Renal pelvis (tissue), 4 donors: ENCODE measurements around the gene SHANK2. TPM values are rescaled to one million over a fixed set of nuclear protein-coding genes. Genes with fewer than 3 reads are reported as not detected.
"Not testable (repeated sequence)": the region's sequence is repeated elsewhere in the genome, so short reads cannot be mapped to it uniquely, and the experiment has no call there.

ENCODE experiments used
- DNase-seq: peaks from one replicate; pipeline ENCODE4 v3.0.0-alpha.2; 2013
- polyA plus RNA-seq, 3 donors: library from polyadenylated mRNA; unstranded; fragments of 120-200 nt; gene quantifications; one replicate each; pipeline ENCODE4 v1.2.1, GENCODE V29; 2013; ENCODE audit not compliant: insufficient read length in 3 of 3

The SHANK2 gene
- polyA plus RNA-seq, 3 donors, result 26.2 to 42.9 (median 41.0) TPM

DNA sequence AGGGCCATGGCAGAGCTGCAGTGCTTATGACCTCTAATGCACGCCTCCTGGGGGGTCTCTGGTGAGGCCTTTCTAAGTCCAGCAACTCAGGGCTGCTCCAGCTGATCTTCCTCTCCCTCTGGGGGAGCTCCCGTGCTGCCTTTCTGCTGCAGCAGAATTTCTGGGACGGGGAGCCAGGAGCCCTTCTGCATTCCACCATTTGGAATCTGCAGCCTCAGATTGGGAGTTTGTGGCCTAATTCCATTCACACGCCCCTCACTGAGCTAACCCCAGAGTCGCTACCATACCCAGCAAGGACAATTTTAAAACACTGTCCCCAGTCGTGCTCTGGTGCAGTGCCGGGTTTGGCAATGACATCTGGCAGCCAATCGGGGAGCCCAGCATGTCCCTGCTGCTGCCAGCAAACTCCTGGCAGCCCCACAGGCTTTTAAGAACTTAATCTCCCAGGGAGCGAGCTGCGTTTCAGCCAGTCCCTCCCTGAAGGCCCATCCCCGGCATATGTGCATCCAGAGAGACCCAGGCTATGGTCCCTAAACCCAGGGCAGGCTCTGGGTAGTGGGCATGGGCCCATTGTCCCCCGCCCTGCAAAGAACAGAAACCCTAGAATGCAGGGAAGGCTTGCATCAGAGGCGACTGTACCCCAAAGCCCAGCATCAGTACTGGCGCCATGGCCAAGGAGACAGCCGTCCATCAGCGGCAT lies 4.7 kb downstream of the SHANK2 start:
- DNase-seq, result no peak

DNA sequence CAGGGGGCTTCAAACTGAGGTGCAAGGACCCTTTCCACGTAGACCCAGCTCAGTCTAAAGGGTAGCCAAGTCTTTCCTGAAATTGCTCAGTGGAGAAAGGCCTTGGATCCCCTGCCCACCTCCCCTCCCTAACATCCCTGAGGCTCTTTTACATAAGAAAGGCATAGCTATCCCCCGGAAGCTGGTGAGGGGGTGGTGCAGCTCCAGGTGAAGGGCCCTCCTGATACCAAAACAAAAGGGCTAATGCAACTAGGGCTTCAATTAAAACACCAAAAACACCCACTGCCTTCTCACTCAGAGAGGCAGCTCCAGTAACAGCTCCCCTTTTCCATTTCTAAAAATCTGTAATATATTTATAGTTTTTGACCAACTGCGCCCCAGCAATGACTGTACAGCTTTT lies 5.8 kb downstream of the SHANK2 start:
- DNase-seq, result no peak

DNA sequence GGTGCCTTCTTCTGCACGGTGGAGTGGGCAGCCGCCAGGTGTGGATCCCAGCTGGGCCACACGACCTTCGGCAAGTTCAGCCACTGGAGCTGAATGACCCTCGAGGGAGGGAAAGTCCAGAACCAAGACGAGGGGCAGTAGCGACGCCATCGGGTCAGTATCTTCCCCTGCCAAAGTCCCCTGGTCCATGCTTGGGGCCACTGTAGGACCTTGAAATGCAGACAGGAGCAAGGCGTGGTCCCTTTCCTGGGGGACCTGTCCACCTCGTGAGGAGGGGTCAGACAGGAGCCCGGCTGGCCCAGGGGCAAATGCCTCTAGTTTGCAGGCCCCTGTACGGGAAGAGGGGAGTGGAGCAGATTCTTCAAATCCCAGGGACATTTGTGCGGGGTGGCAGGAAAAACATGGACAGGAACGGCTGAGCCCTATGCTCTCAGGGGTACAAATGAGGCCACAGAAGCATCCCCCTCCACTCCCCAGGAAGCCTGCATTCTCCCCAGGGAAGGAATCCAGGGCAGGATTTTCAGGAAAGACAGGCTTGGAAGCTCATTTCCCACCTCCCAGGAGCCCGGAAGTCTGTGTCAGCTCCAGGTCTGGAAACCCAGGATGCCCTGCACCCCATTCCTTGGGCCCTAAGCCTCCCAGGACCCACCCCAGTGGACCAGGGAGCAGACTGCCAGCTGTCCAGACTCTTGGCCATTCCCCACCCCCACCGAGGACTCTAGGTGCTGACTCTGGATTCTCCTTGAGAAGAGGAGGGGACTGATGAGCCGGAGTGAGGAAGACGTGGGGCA lies 6.6 kb downstream of the SHANK2 start:
- no peak for DNase-seq

DNA sequence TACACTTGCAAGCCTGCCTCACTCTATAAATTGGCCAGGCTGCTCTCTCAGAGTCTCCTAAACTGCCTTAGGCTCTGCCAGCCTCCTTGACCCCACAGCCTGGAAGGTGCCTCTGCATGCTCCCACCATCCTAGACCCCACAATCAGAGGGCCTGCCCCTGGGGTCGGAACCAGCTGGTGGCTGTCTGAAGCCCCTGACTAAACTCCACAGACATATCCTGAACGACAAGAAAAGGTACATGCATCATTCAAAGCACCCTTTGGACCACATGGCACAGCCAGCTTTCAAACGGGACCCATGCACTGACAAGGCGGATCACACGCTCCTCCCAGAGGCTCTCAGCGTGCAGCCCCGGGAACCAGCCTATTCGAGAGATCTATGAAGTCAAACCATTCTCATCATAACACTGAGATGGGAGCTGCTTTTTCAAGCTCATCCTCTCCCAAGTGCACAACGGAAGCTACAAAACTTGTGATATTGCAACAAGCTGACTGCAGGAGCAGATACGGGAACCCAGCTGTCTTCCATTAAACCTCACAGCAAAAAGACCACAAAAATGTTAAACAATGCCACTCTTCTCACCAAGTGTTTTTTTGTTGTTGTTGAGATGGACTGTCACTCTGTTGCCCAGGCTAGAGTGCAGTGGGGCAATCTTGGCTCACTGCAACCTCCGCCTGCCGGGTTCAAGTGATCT lies 8.1 kb downstream of the SHANK2 start:
- no peak for DNase-seq

DNA sequence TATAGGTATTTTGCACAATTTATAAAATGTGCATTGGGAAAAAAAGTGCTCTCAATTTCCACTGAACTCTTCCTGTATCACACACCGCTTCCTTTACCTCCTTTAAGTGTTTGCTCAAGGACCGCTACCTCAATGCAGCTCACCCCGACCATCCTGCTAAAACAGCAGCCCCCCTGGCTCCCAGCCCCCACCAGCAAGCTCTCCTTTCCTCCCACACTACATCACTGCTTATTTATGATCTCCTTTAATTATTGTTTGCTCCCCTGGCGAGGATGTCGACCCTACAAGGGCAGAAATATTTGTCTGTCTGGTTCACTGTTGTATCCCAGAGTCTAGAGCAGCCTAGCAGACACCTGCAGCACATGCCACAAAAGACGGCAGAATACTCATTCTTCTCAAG lies 10.0 kb downstream of the SHANK2 start:
- DNase-seq, result no peak

DNA sequence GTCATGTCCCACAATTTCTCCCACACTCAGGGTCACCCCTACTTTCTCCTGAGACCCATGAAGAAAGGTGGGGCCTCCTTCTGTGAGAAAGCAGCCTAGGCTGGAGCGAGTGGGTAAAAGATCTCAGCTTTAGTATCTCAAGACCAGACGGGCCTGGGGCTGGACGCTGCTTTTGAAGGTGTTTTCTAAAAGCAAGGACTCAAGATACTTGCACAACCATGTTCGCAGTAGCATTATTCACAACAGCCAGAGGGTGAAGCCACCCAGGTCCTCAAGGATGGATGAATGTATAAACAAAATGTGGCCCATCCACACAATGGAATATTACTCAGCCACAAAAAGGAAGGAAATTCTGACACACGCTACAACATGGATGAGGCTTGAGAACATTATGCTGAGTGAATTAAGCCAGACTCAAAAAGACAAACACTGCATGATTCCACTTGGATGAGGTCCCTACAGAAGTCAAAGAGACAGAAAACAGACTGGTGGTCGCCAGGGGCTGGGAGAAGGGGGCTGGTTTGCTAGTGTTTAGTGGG lies 10.6 kb downstream of the SHANK2 start:
- no peak for DNase-seq

DNA sequence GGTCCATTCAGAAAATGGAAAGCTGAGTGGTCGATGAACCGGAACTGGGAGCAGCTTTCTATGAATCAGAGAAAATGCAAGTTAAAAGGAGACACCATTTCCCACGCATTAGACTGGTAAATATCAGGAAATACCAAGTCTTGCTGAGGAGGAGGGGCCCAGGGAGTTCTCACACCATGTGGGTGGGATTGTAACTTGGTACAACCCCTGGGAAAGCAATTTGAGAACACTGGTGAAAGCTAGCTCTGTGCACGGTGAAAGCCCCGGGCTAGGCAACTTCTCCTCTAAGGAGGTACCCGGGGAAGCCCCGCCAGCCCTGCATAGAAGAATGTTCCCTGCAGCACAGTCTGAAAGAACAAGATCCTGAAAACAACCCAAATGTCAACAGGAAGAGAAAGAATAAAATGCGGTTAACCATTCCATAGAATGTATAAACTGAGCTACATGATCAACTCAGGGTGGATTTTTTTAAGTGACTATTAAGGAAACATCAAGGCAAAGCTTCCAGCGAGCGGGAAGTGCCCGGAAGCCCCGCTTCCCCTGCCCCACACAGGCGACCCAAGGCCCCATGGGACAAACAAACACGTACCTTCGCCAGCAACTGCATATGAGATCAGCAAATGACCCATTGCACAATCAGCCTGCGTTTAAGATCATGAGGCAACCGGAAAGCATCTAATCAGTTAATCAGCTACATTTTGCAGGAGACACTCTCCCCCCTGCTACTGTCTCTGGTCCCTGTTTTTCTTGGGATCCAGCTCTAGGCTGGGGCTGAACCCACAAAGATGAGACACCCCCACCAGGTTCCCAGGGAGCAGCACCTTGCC lies 11.3 kb downstream of the SHANK2 start:
- DNase-seq, result peak; percentile 71

DNA sequence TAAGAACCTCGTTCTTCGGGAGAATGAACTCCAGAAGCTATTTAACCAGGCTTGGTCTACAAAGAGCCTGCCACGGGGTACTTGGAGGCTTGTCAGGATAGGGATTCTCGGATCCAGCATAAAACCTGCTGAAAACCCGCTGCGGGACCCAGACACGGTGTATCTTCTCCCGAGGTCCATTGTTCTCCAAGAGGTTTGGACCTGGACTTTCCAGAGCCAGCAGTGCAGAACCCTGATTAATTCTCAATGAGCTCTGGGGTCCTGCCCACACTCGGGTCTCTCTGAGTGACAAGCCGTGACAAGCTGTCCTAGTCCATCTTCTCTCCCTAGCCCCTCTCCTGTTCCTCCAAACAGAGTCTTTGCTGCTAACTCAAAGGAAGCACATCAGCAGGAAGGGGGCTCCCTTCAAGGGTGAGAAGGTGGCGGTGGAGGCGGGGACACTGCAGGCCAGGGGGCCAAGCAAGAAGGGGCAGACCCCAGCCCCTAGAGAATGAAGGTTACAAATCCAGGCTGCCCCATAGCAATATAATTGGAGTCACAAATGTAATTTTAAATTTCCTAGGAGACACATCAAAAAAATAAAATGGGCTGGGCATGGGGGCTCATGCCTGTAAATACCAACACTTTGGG lies 12.2 kb downstream of the SHANK2 start:
- no peak for DNase-seq

DNA sequence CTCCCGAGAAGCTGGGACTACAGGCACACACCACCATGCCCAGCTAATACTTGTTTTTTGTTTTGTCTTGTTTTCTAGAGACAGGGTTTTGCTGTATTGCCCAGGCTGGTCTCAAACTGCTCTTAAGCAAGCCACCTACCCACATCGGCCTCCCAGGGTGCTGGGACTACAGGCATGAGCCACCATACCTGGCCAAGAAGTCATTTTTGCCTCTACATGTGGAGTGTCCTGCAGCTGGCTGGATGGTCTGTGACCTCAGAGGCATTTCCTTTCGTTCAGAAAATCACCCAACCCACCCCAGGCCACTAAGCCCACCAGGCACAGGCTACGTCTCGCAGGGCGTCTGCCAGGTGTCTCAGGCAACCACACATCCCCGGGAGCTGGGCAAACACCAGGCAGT lies 12.8 kb downstream of the SHANK2 start:
- DNase-seq, result no peak

DNA sequence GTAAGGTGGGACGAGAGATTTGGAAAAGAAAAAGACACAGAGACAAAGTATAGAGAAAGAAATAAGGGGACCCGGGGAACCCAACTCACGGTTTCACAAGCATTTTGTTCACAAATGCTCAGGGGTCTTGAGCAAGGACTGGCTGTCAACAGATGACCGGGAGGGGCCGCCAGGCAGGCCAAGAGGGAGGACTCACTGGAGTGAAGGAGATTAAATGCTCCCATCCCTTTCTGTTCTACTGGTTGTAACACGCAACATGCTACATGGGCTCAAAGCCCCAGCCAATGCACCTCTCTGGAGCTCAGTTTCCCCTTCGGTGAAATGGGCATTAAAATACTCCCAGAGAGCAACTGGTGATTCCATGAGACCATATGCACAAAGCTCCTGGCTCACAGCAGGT lies 13.4 kb downstream of the SHANK2 start:
- no peak for DNase-seq

DNA sequence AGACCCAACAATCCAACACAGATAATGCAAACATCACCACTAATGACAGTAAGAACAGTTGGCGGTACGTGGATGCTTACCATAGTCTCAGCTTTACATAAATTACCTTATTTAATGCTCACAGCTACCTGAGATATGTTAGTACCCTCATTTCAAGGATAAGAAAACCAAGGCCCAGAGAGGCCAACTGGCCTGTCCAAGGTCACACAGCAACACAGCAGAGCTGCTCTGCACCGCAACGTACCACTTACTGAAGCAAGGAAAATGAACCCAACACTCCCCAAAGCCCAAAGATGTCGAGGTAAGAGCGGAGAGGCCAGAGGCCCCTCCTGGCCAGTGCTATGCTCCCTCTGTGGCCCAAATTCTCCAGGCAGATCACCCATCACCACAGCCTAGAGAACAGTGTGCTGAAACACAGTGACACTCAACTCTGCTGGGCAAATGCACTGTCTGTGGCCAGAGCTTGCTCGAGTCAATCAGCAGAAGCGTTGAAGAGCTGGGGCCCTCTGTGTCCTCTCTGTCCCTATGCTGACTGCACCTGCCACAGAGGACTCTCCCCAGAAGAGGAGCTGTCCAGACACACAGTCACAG lies 14.0 kb downstream of the SHANK2 start:
- DNase-seq, result no peak

DNA sequence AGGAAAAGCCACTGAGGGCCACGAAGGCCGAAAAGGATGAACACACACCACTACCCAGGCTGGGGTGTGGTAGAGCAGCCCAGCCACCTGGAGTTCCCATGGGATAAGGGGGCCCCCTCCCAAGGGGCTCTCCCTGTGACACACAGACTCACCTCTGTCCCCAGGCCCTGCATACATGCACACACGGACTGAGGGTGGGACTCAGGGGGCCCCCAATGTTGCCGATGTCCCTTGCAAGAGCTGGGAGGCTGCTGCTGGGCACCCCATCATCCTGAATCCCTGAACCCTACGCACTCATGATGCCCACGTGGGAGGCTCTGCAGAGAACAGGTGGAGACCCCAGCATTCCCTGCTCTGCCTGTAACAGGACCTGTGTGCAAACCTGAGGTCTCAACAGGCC lies 14.5 kb downstream of the SHANK2 start:
- DNase-seq, result no peak

DNA sequence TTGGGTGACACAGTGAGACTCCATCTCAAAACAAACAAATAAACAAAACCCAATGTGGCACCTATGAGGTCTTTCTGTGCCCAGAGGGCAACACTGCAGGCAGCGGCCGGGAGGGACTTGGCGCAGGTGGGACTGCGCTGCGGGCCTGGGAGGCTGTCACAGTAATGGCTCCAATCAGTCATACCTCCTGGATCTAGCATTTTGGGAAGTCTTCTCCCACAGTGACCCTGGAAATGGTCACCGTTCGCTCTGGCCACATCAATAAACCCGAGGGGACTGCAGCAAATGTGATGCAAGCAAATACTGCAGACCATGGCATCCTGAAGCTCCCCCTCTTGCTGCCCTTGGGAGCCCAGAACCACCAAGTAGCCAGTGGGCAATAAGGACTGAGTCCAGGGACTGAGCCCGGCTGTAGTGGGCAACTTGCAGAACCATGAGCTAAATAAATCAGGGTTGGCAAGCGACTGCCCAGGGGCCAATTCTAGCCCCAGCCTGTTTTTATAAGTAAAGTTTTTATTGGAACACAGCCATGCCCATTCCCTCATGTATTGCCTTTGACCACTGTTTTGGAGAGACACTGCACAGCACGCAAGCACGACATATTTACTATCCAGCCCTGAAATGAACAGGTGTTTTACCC lies 15.4 kb downstream of the SHANK2 start:
- DNase-seq, result no peak

DNA sequence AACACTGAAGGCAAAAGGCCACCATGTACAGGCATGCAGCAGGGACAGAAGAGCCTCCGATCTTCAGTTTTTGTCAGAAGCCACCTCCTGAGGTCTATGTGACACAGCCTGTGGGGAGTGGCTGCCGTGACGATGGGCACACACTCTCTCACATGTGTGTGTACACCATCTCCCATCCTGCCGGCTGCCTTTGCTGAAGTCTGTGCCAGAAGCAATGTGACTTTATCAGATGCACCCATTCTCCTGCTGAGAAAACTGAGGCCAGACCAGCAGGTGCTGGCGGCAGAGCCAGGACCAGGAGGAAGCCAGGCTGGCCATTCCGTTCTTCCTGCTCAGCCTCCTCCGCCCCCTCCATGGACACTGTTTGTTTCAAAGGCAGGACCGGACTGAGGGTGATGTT lies 16.7 kb downstream of the SHANK2 start:
- DNase-seq, result no peak

DNA sequence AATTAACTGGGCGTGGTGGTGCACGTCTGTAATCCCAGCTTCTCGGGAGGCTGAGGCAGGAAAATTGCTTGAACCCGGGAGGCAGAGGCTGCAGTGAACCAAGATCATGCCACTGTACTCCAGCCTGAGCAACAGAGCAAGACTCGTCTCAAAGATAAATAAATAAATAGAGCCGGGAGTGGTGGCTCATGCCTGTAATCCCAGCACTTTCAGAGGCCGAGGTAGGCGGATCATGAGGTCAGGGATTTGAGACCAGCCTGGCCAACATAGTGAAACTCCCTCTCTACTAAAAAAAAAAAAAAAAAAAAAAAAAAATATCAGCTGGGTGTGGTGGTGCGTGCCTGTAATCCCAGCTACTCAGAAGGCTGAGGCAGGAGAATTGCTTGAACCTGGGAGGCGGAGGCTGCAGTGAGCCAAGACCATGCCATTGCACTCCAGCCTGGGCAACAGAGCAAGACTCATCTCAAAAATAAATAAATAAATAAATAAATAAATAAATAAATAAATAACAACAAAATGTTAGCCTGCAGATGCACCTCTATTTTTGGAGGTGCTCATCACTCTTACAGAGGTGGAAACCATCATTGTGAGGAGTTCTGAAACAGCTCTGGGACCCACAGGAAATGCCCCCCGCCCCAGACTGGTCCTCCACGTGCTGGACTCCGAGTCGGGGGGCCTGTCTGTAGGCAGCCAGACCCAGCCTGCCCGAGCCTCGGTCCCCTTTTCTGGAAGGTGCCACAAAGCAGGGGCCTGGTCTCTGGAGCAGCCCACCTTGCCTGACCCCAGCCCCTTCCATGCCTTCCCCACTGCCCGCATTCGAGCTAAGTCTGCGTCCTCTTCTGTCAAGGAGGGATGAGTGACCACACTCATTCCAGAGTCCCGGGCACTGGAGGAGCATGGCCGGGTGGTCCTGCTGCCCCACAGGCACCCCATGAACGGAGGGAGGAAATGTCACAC lies 18.2 kb downstream of the SHANK2 start:
- not testable (repeated sequence) for DNase-seq

DNA sequence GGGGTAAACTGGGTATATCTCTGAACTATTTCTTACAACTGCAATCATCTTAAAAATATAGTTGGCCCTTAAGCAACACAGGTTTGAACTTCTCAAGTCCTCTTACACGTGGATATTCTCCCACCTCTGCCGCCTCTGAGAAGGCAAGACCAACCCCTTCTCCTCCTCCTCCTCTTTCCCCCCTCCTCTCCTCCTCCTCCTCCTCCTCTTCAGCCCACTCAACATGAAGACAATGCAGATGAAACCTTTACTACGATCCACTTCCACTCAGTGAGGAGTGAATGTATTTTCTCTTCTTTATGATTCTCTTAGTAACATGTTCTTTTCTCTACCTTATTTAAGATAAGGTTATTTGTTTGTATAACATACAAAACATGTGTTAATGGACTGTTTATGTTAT lies 20.0 kb downstream of the SHANK2 start:
- no peak for DNase-seq

DNA sequence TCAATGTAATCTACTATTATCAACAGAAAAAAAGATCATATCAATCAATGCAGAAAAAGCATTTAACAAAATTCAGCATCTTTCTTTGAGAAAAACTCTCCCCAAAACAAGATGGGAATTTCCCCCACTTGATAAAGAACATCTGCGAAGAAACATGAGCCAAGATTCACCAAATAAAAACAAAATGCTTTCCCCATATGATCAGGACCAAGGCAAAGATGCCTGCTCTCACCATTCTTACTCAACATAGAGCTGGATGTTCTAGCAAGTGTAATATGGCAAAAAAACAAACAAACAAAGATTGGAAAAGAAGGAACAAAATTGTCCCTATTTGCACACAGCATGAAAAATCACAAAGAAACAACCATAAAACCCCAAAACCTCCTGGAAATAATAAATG lies 23.4 kb downstream of the SHANK2 start:
- DNase-seq, result no peak

DNA sequence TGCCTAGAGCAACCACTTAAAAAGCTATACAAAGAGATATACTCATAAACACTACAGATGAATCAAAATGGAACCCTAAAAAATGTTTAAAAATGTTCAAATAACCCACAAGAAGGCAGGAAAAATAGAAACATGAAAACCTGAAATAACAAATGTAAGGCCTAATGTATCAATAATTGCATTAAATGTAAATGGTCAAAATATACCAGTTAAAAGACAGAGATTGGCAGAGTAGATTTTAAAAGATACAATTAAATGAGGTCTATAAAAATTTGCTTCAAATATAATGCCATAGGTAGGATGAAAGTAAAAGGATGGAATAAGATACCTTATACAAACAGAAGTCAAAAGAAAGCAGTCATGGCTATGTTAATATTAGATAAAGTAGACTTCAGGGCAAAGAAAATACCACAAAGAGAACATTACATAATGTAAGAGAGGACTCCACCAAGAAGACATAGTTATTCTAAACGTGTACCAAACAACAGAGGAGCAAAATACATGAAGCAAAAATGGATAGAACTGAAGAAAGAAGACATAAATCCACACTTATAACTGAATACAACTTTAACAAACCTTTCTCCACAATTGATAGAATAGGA lies 25.2 kb downstream of the SHANK2 start:
- no peak for DNase-seq
